ENCODE measurements around the gene MYCBP.

GRCh38 chr1:38834937-38835827 is 38.0 kb downstream of the MYCBP start:
- TF ChIP-seq CTCF (IDR thresholded peaks at IDR 0.05), result peak; percentile 80
- no peak for TF ChIP-seq POLR2AphosphoS5 (IDR thresholded peaks at IDR 0.05; ENCODE audit: low read depth, low read length)
- no peak for TF ChIP-seq REST (IDR thresholded peaks at IDR 0.05; ENCODE audit: insufficient read depth in 1 of 2, low read depth in 2 of 2, low read length in 1 of 2)
- no peak for TF ChIP-seq SIN3A (IDR thresholded peaks at IDR 0.05; ENCODE audit: borderline replicate concordance, insufficient read depth, low read depth, low read length)
